HepG2 (cell line): Measurements from ENCODE around the gene PCBP1. TPM values are rescaled to one million over a fixed set of nuclear protein-coding genes. Genes with fewer than 3 reads are reported as not detected.

ENCODE experiments used
- ATAD3A ChIP-seq: sonication (generic); formaldehyde crosslinking; IDR thresholded peaks from 2 replicates; pipeline ENCODE4 v1.4.0; 2020; ENCODE audit warnings: missing genetic modification reagents
- DMAP1 ChIP-seq: IDR thresholded peaks from 2 replicates; pipeline ENCODE4 v1.6.1; 2016
- FOXO1 ChIP-seq: sonication (generic); formaldehyde crosslinking; IDR thresholded peaks from 2 replicates; pipeline ENCODE4 v1.4.0; 2020; ENCODE audit warnings: missing genetic modification reagents
- GTF3A ChIP-seq: sonication (generic); formaldehyde crosslinking; conservative IDR thresholded peaks from 2 replicates; pipeline ENCODE4 v1.4.0; 2020; ENCODE audit warnings: mild to moderate bottlenecking, missing genetic modification reagents
- HDAC2 ChIP-seq: sonication (generic); formaldehyde crosslinking; IDR thresholded peaks from 2 replicates; pipeline ENCODE4 v1.4.0; 2020; ENCODE audit warnings: missing genetic modification reagents
- IRF1 ChIP-seq: sonication (generic); formaldehyde crosslinking; IDR thresholded peaks from 2 replicates; pipeline ENCODE4 v1.4.0; 2020; ENCODE audit warnings: low read depth, mild to moderate bottlenecking, missing genetic modification reagents
- JUN ChIP-seq: sonication (generic); formaldehyde crosslinking; IDR thresholded peaks from 2 replicates; pipeline ENCODE4 v1.4.0; 2020; ENCODE audit warnings: mild to moderate bottlenecking, missing genetic modification reagents
- KLF6 ChIP-seq: IDR thresholded peaks from 2 replicates; pipeline ENCODE4 v1.8.0; 2016; ENCODE audit warnings: missing biosample characterization, missing genetic modification reagents
- MAF1 ChIP-seq: sonication (generic); formaldehyde crosslinking; IDR thresholded peaks from 2 replicates; pipeline ENCODE4 v1.5.0; 2020; ENCODE audit warnings: missing genetic modification reagents, borderline replicate concordance
- SOX13 ChIP-seq, 3 experiments: fragments of 450-650 bp in 1 of 3; sonication (generic) in 1 of 3; formaldehyde crosslinking in 1 of 3; IDR thresholded peaks in 2 of 3; conservative IDR thresholded peaks in 1 of 3; 2 replicates each; pipeline versions ENCODE4 v1.5.0 to v1.6.1; 2016 to 2020; ENCODE audit warnings: antibody characterized with exemption in 1 of 3, mild to moderate bottlenecking in 1 of 3, missing compliant biosample characterization in 1 of 3, missing genetic modification reagents in 1 of 3, moderate library complexity in 1 of 3
- SRSF9 ChIP-seq: fragments of 200-400 bp; formaldehyde crosslinking; IDR thresholded peaks from 2 replicates; pipeline ENCODE4 v1.6.1; 2018; ENCODE audit warnings: borderline replicate concordance, mild to moderate bottlenecking, low read depth, low read length; ENCODE audit not compliant: insufficient read depth, poor library complexity, severe bottlenecking
- TCF7L2 ChIP-seq: IDR thresholded peaks from 2 replicates; pipeline ENCODE4 v1.6.1; 2011; ENCODE audit warnings: mild to moderate bottlenecking, low read depth, low read length, moderate library complexity
- TFAP4 ChIP-seq: sonication (generic); IDR thresholded peaks from 2 replicates; pipeline ENCODE4 v1.6.1; 2016; ENCODE audit warnings: low read depth, borderline replicate concordance
- ZNF501 ChIP-seq: sonication (generic); formaldehyde crosslinking; IDR thresholded peaks from 2 replicates; pipeline ENCODE4 v1.5.1; 2020; ENCODE audit warnings: mild to moderate bottlenecking, moderate library complexity, missing genetic modification reagents
- ZNF510 ChIP-seq: sonication (generic); formaldehyde crosslinking; IDR thresholded peaks from 2 replicates; pipeline ENCODE4 v1.4.0; 2020; ENCODE audit warnings: low read depth, mild to moderate bottlenecking, missing genetic modification reagents
- ZNF644 ChIP-seq: IDR thresholded peaks from 2 replicates; pipeline ENCODE4 v1.6.1; 2016; ENCODE audit warnings: low read depth
- ZNF720 ChIP-seq: sonication (generic); formaldehyde crosslinking; IDR thresholded peaks from 2 replicates; pipeline ENCODE4 v1.4.0; 2020; ENCODE audit warnings: missing genetic modification reagents
- polyA plus RNA-seq, 8 experiments: library from polyadenylated mRNA; depleted of rRNA in 3 of 8; stranded (reverse) in 7 of 8; unstranded in 1 of 8; fragments of >200 nt; fragmentation: Illumina TruSeq in 4 of 8; extraction: Trizol in 4 of 8; gene quantifications; 2 replicates each; pipeline versions ENCODE4 v1.2.1 to v1.2.3, GENCODE V29; 2011 to 2016; ENCODE audit warnings: low read depth in 4 of 8, missing spikeins in 1 of 8, mixed read lengths in 1 of 8; ENCODE audit not compliant: insufficient read depth in 1 of 8
- total RNA-seq, 5 experiments: library from RNA; depleted of rRNA; stranded (reverse); fragments of >200 nt; fragmentation: Illumina TruSeq; extraction: Trizol; gene quantifications; 2 replicates each; pipeline ENCODE4 v1.2.3, GENCODE V29; 2016; ENCODE audit warnings: low read depth in 1 of 5
- TF ChIP-seq, protein P1 (sequence below): sonication (generic); formaldehyde crosslinking; IDR thresholded peaks from 2 replicates; pipeline ENCODE4 v1.4.0; 2020; ENCODE audit warnings: low read depth, mild to moderate bottlenecking, missing genetic modification reagents
- TF ChIP-seq, protein P2 (sequence below): IDR thresholded peaks from 2 replicates; pipeline ENCODE4 v1.6.1; 2012; ENCODE audit warnings: low read length, improper control_type of control experiment
- TF ChIP-seq, protein P3 (sequence below): sonication (generic); formaldehyde crosslinking; IDR thresholded peaks from 2 replicates; pipeline ENCODE4; 2020; ENCODE audit warnings: missing genetic modification reagents, mild to moderate bottlenecking, borderline replicate concordance

PCBP1 gene
- total and polyA plus RNA-seq, 2 of the 13 experiments (the other 11 are each of a cell fraction or from before 2014, with no cell fraction given): 32.0 to 137 TPM

DNA sequence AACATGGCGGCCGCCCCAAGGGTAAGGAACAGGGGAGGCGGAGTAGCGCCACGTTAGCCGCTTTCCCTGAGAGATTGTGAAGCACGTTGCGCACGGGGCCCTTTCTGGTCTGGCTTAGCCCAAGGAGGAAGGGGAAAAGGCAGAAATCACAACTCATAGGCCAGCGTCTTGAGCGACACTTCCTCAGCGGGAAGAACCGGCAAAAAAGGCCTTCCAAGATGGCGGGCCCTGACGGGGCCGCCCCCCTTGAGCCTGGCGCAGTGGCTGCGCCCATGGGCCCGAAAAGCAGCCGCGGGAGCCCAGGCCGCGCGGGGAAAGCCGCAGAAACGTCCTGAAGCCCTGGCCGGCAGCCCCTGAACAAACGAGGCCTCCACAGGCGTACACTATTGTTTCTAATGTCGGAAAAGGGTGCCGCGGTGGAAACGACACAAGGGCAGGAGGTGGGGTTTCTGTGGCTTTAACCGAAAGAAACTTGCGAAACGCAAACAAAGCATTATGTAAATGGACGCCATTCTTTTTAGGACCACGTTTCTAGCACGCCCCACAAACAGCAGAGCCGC, 919 bp upstream of the PCBP1 start (continued):
- TF ChIP-seq DMAP1 (CRISPR knock-in tag): peak; percentile 100
- peak; percentile 42; the same call in 1 of the 2 replicates for TF ChIP-seq FOXO1 (CRISPR knock-in tag)
- no peak for TF ChIP-seq ZNF720 (CRISPR knock-in tag)
- peak; percentile 89; the same call in 1 of the 2 replicates for TF ChIP-seq MAF1
- TF ChIP-seq TFAP4: no peak
- TF ChIP-seq, protein P1, sequence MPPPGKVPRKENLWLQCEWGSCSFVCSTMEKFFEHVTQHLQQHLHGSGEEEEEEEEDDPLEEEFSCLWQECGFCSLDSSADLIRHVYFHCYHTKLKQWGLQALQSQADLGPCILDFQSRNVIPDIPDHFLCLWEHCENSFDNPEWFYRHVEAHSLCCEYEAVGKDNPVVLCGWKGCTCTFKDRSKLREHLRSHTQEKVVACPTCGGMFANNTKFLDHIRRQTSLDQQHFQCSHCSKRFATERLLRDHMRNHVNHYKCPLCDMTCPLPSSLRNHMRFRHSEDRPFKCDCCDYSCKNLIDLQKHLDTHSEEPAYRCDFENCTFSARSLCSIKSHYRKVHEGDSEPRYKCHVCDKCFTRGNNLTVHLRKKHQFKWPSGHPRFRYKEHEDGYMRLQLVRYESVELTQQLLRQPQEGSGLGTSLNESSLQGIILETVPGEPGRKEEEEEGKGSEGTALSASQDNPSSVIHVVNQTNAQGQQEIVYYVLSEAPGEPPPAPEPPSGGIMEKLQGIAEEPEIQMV (CRISPR knock-in tag): peak; percentile 81
- TF ChIP-seq KLF6 (CRISPR knock-in tag): peak; percentile 69
- peak; percentile 92 for TF ChIP-seq ZNF501 (CRISPR knock-in tag)
- TF ChIP-seq ATAD3A (CRISPR knock-in tag): no peak
- peak; percentile 79 for TF ChIP-seq ZNF644 (CRISPR knock-in tag)
- peak; percentile 91; the same call in 1 of the 2 replicates for TF ChIP-seq ZNF510 (CRISPR knock-in tag)
- TF ChIP-seq GTF3A (CRISPR knock-in tag): 0 out of 2 replicates have a peak, but pooled peaks have one; percentile 36
- TF ChIP-seq, protein P2, sequence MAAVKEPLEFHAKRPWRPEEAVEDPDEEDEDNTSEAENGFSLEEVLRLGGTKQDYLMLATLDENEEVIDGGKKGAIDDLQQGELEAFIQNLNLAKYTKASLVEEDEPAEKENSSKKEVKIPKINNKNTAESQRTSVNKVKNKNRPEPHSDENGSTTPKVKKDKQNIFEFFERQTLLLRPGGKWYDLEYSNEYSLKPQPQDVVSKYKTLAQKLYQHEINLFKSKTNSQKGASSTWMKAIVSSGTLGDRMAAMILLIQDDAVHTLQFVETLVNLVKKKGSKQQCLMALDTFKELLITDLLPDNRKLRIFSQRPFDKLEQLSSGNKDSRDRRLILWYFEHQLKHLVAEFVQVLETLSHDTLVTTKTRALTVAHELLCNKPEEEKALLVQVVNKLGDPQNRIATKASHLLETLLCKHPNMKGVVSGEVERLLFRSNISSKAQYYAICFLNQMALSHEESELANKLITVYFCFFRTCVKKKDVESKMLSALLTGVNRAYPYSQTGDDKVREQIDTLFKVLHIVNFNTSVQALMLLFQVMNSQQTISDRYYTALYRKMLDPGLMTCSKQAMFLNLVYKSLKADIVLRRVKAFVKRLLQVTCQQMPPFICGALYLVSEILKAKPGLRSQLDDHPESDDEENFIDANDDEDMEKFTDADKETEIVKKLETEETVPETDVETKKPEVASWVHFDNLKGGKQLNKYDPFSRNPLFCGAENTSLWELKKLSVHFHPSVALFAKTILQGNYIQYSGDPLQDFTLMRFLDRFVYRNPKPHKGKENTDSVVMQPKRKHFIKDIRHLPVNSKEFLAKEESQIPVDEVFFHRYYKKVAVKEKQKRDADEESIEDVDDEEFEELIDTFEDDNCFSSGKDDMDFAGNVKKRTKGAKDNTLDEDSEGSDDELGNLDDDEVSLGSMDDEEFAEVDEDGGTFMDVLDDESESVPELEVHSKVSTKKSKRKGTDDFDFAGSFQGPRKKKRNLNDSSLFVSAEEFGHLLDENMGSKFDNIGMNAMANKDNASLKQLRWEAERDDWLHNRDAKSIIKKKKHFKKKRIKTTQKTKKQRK: no peak
- no peak for TF ChIP-seq TCF7L2
- no peak; the same call in 1 of the 2 replicates for TF ChIP-seq IRF1
- no peak for TF ChIP-seq SRSF9
- peak; percentile 64; the same call in 1 of the 2 replicates for TF ChIP-seq JUN (CRISPR knock-in tag)
- no peak; the same call in 1 of the 2 replicates for TF ChIP-seq HDAC2
- TF ChIP-seq, protein P3, sequence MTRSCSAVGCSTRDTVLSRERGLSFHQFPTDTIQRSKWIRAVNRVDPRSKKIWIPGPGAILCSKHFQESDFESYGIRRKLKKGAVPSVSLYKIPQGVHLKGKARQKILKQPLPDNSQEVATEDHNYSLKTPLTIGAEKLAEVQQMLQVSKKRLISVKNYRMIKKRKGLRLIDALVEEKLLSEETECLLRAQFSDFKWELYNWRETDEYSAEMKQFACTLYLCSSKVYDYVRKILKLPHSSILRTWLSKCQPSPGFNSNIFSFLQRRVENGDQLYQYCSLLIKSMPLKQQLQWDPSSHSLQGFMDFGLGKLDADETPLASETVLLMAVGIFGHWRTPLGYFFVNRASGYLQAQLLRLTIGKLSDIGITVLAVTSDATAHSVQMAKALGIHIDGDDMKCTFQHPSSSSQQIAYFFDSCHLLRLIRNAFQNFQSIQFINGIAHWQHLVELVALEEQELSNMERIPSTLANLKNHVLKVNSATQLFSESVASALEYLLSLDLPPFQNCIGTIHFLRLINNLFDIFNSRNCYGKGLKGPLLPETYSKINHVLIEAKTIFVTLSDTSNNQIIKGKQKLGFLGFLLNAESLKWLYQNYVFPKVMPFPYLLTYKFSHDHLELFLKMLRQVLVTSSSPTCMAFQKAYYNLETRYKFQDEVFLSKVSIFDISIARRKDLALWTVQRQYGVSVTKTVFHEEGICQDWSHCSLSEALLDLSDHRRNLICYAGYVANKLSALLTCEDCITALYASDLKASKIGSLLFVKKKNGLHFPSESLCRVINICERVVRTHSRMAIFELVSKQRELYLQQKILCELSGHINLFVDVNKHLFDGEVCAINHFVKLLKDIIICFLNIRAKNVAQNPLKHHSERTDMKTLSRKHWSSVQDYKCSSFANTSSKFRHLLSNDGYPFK: peak; percentile 98
- TF ChIP-seq SOX13 (IDR thresholded peaks at IDR 0.05): 0 out of 2 replicates have a peak, but pooled peaks have one; percentile 8
- TF ChIP-seq SOX13 (CRISPR knock-in tag; conservative IDR thresholded peaks at IDR 0.05 in 1 of 2, IDR thresholded peaks at IDR 0.05 in 1 of 2): peak; percentile 33 to 75; a peak in 3 of 4 replicates
